ENCODE data around the gene NCKAP5. TPM values are rescaled to one million over a fixed set of nuclear protein-coding genes. Genes with fewer than 3 reads are reported as not detected.

The NCKAP5 gene
- total and polyA plus RNA-seq, 10 donors: 0.39 to 6.0 (median 3.3) TPM

DNA sequence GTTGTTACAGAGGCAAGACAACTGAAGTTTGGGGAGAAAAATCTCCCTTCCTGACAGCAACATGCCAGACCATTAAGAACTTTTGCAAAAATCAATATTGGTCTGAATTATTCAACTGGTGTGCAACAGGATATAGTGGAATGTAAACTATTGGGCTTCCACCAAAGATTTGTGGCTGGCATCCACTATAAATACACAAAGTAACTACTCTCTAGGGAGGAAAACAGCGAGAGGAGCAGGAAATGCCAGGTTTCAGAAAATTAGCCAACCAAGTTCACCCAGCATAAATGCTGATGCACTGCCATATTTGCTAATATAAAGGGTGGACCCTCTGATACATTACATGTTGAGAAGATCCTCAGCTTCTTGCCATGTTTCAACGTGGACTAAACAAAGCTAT is 630.6 kb downstream of the NCKAP5 start:
- WGBS, 5 donors: 47 to 58% (median 52%) methylated on average over 2 of the region's 2 CpGs
- no peaks in the 10 kb centered on the region for H3K9me3 ChIP-seq
- no peaks in the 10 kb centered on the region for H3K27me3 ChIP-seq (replicated peaks in 1 of 7)
- no peaks in the 10 kb centered on the region for H3K4me1 ChIP-seq
- H3K4me3 ChIP-seq: no peak overlapping the region
- no peaks in the 10 kb centered on the region for H3K36me3 ChIP-seq
- DNase-seq: no peak
- no peak overlapping the region for H3K27ac ChIP-seq
- no peak for TF ChIP-seq POLR2A (IDR thresholded peaks at IDR 0.05)
- TF ChIP-seq, protein P1, sequence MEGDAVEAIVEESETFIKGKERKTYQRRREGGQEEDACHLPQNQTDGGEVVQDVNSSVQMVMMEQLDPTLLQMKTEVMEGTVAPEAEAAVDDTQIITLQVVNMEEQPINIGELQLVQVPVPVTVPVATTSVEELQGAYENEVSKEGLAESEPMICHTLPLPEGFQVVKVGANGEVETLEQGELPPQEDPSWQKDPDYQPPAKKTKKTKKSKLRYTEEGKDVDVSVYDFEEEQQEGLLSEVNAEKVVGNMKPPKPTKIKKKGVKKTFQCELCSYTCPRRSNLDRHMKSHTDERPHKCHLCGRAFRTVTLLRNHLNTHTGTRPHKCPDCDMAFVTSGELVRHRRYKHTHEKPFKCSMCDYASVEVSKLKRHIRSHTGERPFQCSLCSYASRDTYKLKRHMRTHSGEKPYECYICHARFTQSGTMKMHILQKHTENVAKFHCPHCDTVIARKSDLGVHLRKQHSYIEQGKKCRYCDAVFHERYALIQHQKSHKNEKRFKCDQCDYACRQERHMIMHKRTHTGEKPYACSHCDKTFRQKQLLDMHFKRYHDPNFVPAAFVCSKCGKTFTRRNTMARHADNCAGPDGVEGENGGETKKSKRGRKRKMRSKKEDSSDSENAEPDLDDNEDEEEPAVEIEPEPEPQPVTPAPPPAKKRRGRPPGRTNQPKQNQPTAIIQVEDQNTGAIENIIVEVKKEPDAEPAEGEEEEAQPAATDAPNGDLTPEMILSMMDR (IDR thresholded peaks at IDR 0.05 in 8 of 11, conservative IDR thresholded peaks at IDR 0.05 in 3 of 11): no peak
- TF ChIP-seq POLR2AphosphoS5 (IDR thresholded peaks at IDR 0.05): no peak
- intact Hi-C loops (cut with DNase I; ENCODE audit: low total_unique reads): no loop called here

DNA sequence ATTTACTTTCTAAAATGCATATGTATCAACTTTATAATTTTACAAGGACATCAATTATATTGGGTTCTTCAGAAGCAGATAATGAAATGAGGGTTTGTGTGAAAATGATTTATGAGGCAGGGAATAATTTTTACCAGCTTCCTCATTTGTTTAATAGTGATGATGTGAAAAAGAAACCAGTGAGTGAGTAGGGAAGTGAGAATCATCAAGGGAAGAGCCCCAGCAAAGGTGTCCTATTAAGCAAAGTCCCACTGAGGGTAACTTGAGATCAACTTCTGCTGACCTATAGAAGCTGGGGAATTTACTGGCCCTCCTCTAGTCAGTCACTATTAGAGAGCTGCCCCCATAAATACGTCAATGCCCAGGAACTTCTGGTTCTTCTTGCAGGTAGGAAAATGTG is 631.5 kb downstream of the NCKAP5 start:
- H3K4me1 ChIP-seq: no peaks in the 10 kb centered on the region
- no peaks in the 10 kb centered on the region for H3K27me3 ChIP-seq (replicated peaks in 1 of 7)
- H3K9me3 ChIP-seq: no peaks in the 10 kb centered on the region
- no peak overlapping the region for H3K27ac ChIP-seq
- intact Hi-C loops (cut with DNase I; ENCODE audit: low total_unique reads): no loop called here
- TF ChIP-seq POLR2AphosphoS5 (IDR thresholded peaks at IDR 0.05) (no peak), POLR2A (IDR thresholded peaks at IDR 0.05) (no peak)
- TF ChIP-seq, protein P1 (IDR thresholded peaks at IDR 0.05 in 8 of 11, conservative IDR thresholded peaks at IDR 0.05 in 3 of 11): no peak
- 50 to 68% (median 64%) methylated on average over 1 of the region's 1 CpG for WGBS, 5 donors
- H3K4me3 ChIP-seq: no peak overlapping the region
- no peak for DNase-seq
- H3K36me3 ChIP-seq: no peaks in the 10 kb centered on the region

DNA sequence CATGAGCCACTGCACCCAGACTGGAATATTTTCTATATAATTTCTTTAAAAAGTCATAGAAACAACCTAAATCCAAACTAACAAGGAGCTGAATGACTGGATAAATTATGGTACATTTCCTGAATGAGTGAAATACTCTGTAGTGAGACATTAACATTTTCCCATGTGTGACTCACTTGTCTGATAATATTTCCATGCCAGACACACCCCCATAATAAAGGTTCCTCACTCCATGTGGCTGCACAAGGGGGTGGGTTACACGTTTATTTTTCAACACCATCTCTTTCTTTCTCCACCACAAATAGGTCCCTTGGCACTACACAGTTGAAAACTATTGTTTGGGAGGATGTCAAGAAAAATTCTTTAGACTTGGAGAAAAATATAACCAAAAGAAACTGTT is 632.0 kb downstream of the NCKAP5 start:
- no peak for TF ChIP-seq POLR2AphosphoS5 (IDR thresholded peaks at IDR 0.05)
- TF ChIP-seq, protein P1 (IDR thresholded peaks at IDR 0.05 in 8 of 11, conservative IDR thresholded peaks at IDR 0.05 in 3 of 11): no peak
- TF ChIP-seq POLR2A (IDR thresholded peaks at IDR 0.05): no peak
- Histone ChIP-seq H3K4me1 (no peaks in the 10 kb centered on the region), H3K27ac (no peak overlapping the region), H3K9me3 (no peaks in the 10 kb centered on the region), H3K4me3 (no peak overlapping the region), H3K27me3 (replicated peaks in 1 of 7) (no peaks in the 10 kb centered on the region), H3K36me3 (no peaks in the 10 kb centered on the region)
- 37 to 76% (median 49%) methylated on average over 1 of the region's 1 CpG for WGBS, 5 donors
- intact Hi-C loops (cut with DNase I; ENCODE audit: low total_unique reads): no loop called here
- no peak for DNase-seq

DNA sequence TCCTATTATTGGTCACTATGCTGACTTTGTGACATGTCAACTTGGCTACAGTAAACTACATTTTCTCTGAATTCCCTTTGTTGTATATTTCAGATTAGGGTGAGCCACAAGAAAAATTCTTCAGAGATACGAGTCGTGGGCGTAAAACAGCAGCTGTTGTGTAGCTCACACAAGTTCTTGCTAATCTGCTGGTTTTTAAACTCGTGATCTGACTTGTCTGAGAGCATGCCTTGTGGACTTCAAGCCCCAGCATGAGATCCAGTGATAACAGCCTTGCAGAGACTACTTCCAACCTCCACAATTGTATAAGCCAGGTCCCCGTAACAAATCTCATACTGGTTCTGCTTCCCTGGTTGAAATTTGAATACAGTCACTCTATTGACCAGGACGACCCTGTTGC is 638.5 kb downstream of the NCKAP5 start:
- no peaks in the 10 kb centered on the region for H3K4me1 ChIP-seq
- no peak overlapping the region for H3K4me3 ChIP-seq
- TF ChIP-seq POLR2AphosphoS5 (IDR thresholded peaks at IDR 0.05) (no peak), POLR2A (IDR thresholded peaks at IDR 0.05) (no peak)
- TF ChIP-seq, protein P1 (IDR thresholded peaks at IDR 0.05 in 8 of 11, conservative IDR thresholded peaks at IDR 0.05 in 3 of 11): no peak
- no peak for DNase-seq
- H3K27ac ChIP-seq: no peak overlapping the region
- WGBS, 5 donors: 70 to 82% (median 72%) methylated on average over 6 of the region's 6 CpGs
- H3K27me3 ChIP-seq (replicated peaks in 1 of 7): no peaks in the 10 kb centered on the region
- H3K9me3 ChIP-seq: no peaks in the 10 kb centered on the region
- intact Hi-C loops (cut with DNase I; ENCODE audit: low total_unique reads): no loop called here
- no peaks in the 10 kb centered on the region for H3K36me3 ChIP-seq

Measured in spleen (tissue), 11 donors.